ENCODE results near the gene CABP2.
"Not testable (repeated sequence)": the region's sequence is repeated elsewhere in the genome, so short reads cannot be mapped to it uniquely, and the experiment has no call there.

Gene CABP2

GRCh38 chr11:67484847-67485311, 38.4 kb downstream of the CABP2 start:
- H3K9me3 Mint-ChIP-seq (ENCODE audit: low read depth), result no peaks in the 10 kb centered on the region
- no peaks in the 10 kb centered on the region for H3K27me3 Mint-ChIP-seq
- peak overlapping the region; percentile 93 for H3K4me3 Mint-ChIP-seq
- H3K36me3 Mint-ChIP-seq, result peaks cover 10% of the 10 kb centered on the region
- peak overlapping the region; percentile 99 for H3K27ac Mint-ChIP-seq
- peaks cover 62% of the 10 kb centered on the region for H3K4me1 Mint-ChIP-seq (ENCODE audit: low read depth)

DNA sequence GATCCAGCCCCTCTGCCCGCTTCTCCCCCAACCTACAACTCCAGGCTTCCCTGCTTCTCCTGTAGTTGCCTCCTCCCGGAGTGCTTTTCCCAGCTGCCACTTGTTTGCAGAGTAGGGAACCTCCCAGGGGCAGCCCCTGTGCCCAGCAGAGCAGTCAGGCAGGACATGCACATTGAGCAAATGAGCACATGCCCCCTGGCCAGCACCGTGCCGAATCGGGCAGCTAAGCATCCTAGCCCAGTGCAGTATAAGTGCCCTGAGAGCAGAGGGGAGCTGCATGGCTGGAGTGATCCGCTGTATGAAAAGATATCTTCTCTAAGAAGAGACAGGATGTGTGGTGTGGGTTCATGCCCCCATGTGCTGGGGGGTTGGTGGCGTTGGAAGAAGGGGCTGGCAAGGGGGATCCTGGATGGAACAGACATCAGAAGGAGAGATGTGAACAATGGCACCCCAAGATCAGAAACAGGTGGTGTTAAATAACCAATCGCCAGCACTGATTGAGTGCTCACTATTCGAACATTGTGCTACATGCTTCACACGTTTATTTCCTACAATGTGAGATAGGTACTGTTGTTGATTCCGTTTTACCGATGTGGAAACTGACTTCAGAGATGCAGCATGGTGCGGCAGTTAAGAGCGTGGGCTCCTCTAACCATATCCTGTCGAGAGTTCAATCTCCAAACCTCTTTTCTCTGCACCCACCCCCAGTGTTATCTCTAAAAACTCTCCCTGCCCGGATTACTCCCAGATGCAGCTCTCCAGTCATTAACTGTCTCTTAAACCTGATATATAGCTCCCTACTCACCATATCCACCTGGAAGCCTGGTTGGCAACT, 39.2 kb downstream of the CABP2 start:
- peaks cover 6% of the 10 kb centered on the region for H3K36me3 Mint-ChIP-seq
- H3K27ac Mint-ChIP-seq, result peak overlapping the region; percentile 99
- H3K4me1 Mint-ChIP-seq (ENCODE audit: low read depth), result peaks cover 58% of the 10 kb centered on the region
- H3K4me3 Mint-ChIP-seq, result peak overlapping the region; percentile 93
- no peaks in the 10 kb centered on the region for H3K27me3 Mint-ChIP-seq
- no peaks in the 10 kb centered on the region for H3K9me3 Mint-ChIP-seq (ENCODE audit: low read depth)

- no peaks in the 10 kb centered on the region for H3K27me3 Mint-ChIP-seq
- H3K36me3 Mint-ChIP-seq, result peaks cover 6% of the 10 kb centered on the region
- H3K4me1 Mint-ChIP-seq (ENCODE audit: low read depth), result peaks cover 56% of the 10 kb centered on the region
- H3K27ac Mint-ChIP-seq, result peak within 1 kb of the TSS; percentile 99
- peak within 1 kb of the TSS; percentile 93 for H3K4me3 Mint-ChIP-seq
- H3K9me3 Mint-ChIP-seq (ENCODE audit: low read depth), result no peaks in the 10 kb centered on the region
Measured at GRCh38 chr11:67482827-67483798, 40.1 kb downstream of the CABP2 start, which contains the start of gene AIP. Gene AIP (plus strand): TSS chr11:67483026. CDS start chr11:67483159, 133 bp downstream.

GRCh38 chr11:67482275-67482826, 40.9 kb downstream of the CABP2 start:
- Mint-ChIP-seq H3K27me3 (no peaks in the 10 kb centered on the region), H3K4me3 (peak overlapping the region; percentile 93), H3K27ac (peak overlapping the region; percentile 99), H3K4me1 (ENCODE audit: low read depth) (peaks cover 49% of the 10 kb centered on the region), H3K36me3 (no peaks in the 10 kb centered on the region), H3K9me3 (ENCODE audit: low read depth) (no peaks in the 10 kb centered on the region)

GRCh38 chr11:67477344-67478050, 45.7 kb downstream of the CABP2 start:
- not testable (repeated sequence) for H3K4me3 Mint-ChIP-seq; H3K36me3 Mint-ChIP-seq; H3K9me3 Mint-ChIP-seq (ENCODE audit: low read depth); H3K4me1 Mint-ChIP-seq (ENCODE audit: low read depth); H3K27me3 Mint-ChIP-seq; H3K27ac Mint-ChIP-seq

GRCh38 chr11:67476692-67477091, 46.6 kb downstream of the CABP2 start:
- not testable (repeated sequence) for H3K27ac Mint-ChIP-seq; H3K36me3 Mint-ChIP-seq; H3K9me3 Mint-ChIP-seq (ENCODE audit: low read depth); H3K4me3 Mint-ChIP-seq; H3K4me1 Mint-ChIP-seq (ENCODE audit: low read depth); H3K27me3 Mint-ChIP-seq

GRCh38 chr11:67472882-67473281, 50.4 kb downstream of the CABP2 start:
- Mint-ChIP-seq H3K4me1 (ENCODE audit: low read depth) (peaks cover 5% of the 10 kb centered on the region), H3K4me3 (no peak overlapping the region), H3K9me3 (ENCODE audit: low read depth) (no peaks in the 10 kb centered on the region)

DNA sequence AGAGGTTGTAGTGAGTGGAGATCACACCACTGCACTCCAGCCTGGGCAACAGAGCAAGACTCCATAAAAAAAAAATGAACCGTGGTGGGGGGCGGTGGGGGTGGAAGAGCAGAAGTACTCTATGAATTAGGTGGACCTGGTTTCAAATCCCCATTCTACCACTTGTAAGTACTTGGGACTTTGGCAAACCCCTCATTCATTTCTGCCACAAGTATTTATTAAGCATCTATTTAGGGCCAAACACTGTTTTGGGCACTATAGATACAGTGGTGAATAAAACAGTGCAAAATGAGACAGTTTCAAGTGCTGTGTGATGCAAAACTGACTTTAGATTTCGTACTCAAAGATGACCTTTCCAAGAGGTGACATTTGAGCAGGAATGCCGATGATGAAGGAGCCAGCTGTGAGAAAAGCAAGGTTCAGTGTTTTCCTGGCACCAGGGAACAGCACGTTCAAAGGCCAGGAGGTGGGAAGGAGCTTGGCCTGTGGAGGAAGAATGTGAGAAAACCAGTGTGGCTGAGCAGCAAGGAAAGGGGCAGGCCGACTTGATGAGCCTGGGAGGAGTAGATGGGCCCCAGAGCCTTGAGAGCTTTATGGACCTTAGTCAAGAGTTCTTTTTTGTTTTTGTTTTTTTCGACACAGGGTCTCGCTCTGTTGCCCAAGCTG, 52.8 kb downstream of the CABP2 start:
- no peaks in the 10 kb centered on the region for H3K27me3 Mint-ChIP-seq
- H3K4me1 Mint-ChIP-seq (ENCODE audit: low read depth), result peaks cover 17% of the 10 kb centered on the region
- no peaks in the 10 kb centered on the region for H3K9me3 Mint-ChIP-seq (ENCODE audit: low read depth)
- H3K4me3 Mint-ChIP-seq, result peak overlapping the region; percentile 77
- no peak overlapping the region for H3K27ac Mint-ChIP-seq
- no peaks in the 10 kb centered on the region for H3K36me3 Mint-ChIP-seq

More at GRCh38 chr11:67472882-67473281, 50.4 kb downstream of the CABP2 start:
- Mint-ChIP-seq H3K27ac (no peak overlapping the region), H3K27me3 (no peaks in the 10 kb centered on the region), H3K36me3 (no peaks in the 10 kb centered on the region)

GRCh38 chr11:67469508-67469811, 53.8 kb downstream of the CABP2 start:
- Mint-ChIP-seq H3K4me1 (ENCODE audit: low read depth) (peaks cover 21% of the 10 kb centered on the region), H3K9me3 (ENCODE audit: low read depth) (no peaks in the 10 kb centered on the region), H3K27ac (peak overlapping the region; percentile 64), H3K27me3 (no peaks in the 10 kb centered on the region), H3K4me3 (peak overlapping the region; percentile 77), H3K36me3 (no peaks in the 10 kb centered on the region)

All from activated naive CD8-positive, alpha-beta T cell (primary cell).